ENCODE results near the gene WSB2.

The WSB2 gene

DNA sequence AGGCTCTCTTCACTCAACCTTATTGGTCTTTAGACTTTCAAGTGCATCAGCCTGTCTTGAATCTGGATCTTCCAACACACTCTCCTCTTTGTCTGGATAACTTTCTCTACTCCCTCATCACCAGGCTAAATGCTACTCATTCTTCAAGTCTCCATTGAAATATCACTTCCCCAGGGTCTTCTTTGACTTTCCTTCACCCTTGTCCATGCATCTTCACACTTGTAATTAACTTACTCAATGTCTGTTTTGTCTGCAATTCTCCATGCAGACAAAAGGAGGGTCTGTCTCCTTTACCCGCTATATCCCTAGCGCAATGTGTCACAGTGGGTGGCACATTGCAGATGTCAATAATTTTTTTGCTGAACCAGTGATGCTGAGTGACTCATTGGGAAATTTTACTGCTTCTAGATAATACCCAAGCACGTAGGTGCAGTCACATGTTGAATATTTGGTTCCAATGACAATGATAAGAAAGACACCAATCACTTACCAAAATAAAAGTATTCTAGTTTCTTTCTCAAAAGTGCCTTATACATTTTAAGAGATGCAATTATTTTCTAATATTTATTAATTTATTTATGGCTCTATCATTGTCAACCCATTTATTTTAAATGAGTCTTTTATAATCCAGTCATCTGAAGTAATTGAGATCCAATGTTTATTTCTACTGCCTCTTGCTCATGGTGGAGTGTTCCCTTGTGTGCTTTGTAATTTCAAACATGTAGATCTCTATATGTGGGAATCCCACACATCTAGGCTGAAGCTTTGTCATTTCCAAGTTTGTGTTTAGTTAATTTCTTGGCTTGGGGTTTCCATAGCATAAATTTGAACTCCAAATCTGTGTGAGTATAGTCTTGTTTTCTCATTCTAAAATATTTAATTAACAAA, 66.2 kb downstream of the WSB2 start:
- DNase-seq (ENCODE audit: low read depth): no peak

DNA sequence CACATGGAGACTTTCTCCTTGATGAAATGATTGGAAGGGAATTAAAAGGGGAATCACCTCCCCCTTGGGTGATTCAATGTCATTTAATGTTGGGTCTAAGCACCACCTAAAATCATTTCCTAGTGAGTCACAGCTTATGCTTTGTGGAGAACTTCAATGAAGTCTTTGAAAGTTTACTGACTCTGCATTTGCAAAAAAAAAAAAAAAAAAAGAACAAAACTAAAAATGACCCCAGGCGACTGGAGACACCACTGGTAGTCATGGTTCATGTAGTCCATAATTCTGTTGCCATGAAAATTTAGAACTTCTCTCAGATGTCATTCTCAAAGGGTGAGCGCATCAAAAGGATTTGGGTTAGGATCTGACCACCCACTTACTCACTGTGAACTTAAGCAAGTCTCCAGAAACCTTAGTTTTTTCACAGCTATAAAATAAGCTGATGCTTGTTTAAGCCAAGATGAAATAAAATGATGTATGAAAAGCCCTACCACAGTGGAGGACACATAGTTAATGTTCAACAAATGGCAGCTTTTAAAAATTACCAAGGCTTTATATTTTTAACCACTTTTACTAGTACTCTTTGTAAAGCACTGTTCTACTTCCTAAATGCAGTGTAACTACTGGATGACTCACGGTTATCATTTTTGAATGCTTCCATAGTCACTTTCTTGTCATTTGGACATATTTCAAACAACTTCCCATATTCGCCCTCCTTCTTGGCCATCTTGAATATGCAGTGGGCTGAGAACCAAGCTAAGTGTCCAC, 74.1 kb downstream of the WSB2 start:
- DNase-seq (ENCODE audit: low read depth): peak; percentile 81

DNA sequence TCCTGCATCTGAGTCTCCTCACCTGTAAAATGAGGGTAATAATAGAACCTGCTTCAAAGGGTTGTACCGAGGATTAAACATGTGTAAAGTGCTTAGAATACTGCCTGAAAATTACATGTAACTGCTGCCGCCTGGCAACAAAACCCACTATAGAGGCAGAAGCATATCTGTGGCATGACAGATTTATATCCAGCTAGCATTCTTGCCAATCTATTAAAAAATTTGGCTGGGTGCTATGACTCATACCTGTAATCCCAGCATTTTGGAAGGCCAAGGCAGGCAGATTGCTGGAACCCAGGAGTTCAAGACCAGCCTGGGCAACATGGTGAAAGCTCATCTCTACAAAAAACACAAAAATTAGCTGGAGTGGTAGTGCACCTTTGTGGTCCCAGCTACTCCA, 75.8 kb downstream of the WSB2 start:
- peak; percentile 10 for DNase-seq (ENCODE audit: low read depth)

Data from EH (cell line).